Aorta (tissue), 5 donors: ENCODE measurements around the gene NFIA. TPM values are rescaled to one million over a fixed set of nuclear protein-coding genes. Genes with fewer than 3 reads are reported as not detected.
A peak's percentile ranks its signal among the peaks of the same experiment; 100 is the strongest.

Experiments used
- ATAC-seq: fragments of 200-7000 bp; cut with Tn5 transposase; one replicate; pipeline ENCODE4 v1.9.1; 2022; ENCODE audit warnings: moderate library complexity; ENCODE audit not compliant: low FRiP score
- DNase-seq, 2 donors: peaks; one replicate each; pipeline ENCODE4 v3.0.0-alpha.2; 2020
- H3K27ac ChIP-seq, 2 donors: one replicate each; pipeline ENCODE4 v1.5.1; 2013; ENCODE audit warnings: low read length in 2 of 2, mild to moderate bottlenecking in 2 of 2, moderate library complexity in 2 of 2, control low read depth in 1 of 2, inconsistent platforms in 1 of 2, low read depth in 1 of 2
- H3K27me3 ChIP-seq, 2 donors: one replicate each; pipeline ENCODE4 v1.6.1; 2013; ENCODE audit warnings: control low read depth in 1 of 2, low read length in 1 of 2, mild to moderate bottlenecking in 1 of 2, moderate library complexity in 1 of 2; ENCODE audit not compliant: insufficient read depth in 2 of 2, control insufficient read depth in 1 of 2
- H3K36me3 ChIP-seq, 2 donors: one replicate each; pipeline ENCODE4 v1.6.1; 2013; ENCODE audit warnings: control low read depth in 1 of 2, low read length in 1 of 2, mild to moderate bottlenecking in 1 of 2; ENCODE audit not compliant: insufficient read depth in 2 of 2, control insufficient read depth in 1 of 2
- H3K4me1 ChIP-seq, 2 donors: one replicate each; pipeline ENCODE4 v1.6.1; 2013; ENCODE audit warnings: low read length in 2 of 2, control low read depth in 1 of 2, mild to moderate bottlenecking in 1 of 2, moderate library complexity in 1 of 2; ENCODE audit not compliant: insufficient read depth in 2 of 2, control insufficient read depth in 1 of 2
- H3K4me3 ChIP-seq, 2 donors: one replicate each; pipeline ENCODE4 v1.5.1; 2013; ENCODE audit warnings: low read length in 2 of 2, control low read depth in 1 of 2, mild to moderate bottlenecking in 1 of 2
- H3K9me3 ChIP-seq: one replicate; pipeline ENCODE4 v1.6.1; 2013; ENCODE audit warnings: mild to moderate bottlenecking, low read length; ENCODE audit not compliant: control insufficient read depth
- WGBS, 2 donors: extraction: QIAGEN DNeasy Blood & Tissue Kit; methylation state at CpG; one replicate each; pipeline ENCODE4 v1.1.7; 2013; 5-methylcytosine and 5-hydroxymethylcytosine counted together
- intact Hi-C, 2 donors: fragments of 100-400 bp; cut with DNase I; formaldehyde crosslinking; loops; one replicate each; pipeline versions ENCODE4 v1.14.2 to v1.15.0; 2022
- polyA plus RNA-seq, 2 donors: library from polyadenylated mRNA; stranded (reverse); fragments of 200-250 nt; gene quantifications; one replicate each; pipeline ENCODE4 v1.2.3, GENCODE V29; 2013
- total RNA-seq, 2 donors: library from RNA; stranded (reverse); fragmentation: NEBNext Ultra II Directional; extraction: Animal tissue kit (Norgen Biotek cat#: 25700); gene quantifications; one replicate each; pipeline ENCODE4 v1.2.1, GENCODE V29; 2021
- donor health status: healthy with polysubstance abuse.
- donor health status: Bipolar disorder and iron deficiency.
- donor health status: DM: no; HTN: no; CAD: no.
- donor health status: DM: no; HTN: no; CAD: no.
- donor health status: DM: yes; HTN: yes; CAD: no.

The NFIA gene
- total and polyA plus RNA-seq, 4 donors, result 15.3 to 221 (median 82.4) TPM

- Histone ChIP-seq H3K9me3 (no peaks in the 10 kb centered on the region), H3K27me3 (no peaks in the 10 kb centered on the region), H3K36me3 (peaks cover 0 to 2% of the 10 kb centered on the region in 2 donors), H3K4me3 (peak overlapping the region in 1 of 2 donors; percentile 60), H3K27ac (peak overlapping the region in 1 of 2 donors; percentile 82), H3K4me1 (peaks cover 2 to 3% of the 10 kb centered on the region in 2 donors)
- ATAC-seq, result no peak
- WGBS, 2 donors, result 12 to 17% methylated on average over 3 of the region's 3 CpGs
- intact Hi-C loops, result loop anchor here in 1 of 2 donors (5.0 kb wide), 1 partner anchor 101 kb away; no protein-coding TSS in a partner anchor
- DNase-seq, result no peak
Measured at GRCh38 chr1:61091455-61091854, 9.1 kb downstream of the NFIA start.

GRCh38 chr1:61092642-61093041 is 10.3 kb downstream of the NFIA start:
- DNase-seq, result no peak
- no peaks in the 10 kb centered on the region for H3K27me3 ChIP-seq
- peak overlapping the region; percentile 30 to 63 for H3K27ac ChIP-seq
- H3K36me3 ChIP-seq, result peaks cover 0 to 2% of the 10 kb centered on the region in 2 donors
- H3K4me1 ChIP-seq, result peaks cover 2 to 3% of the 10 kb centered on the region in 2 donors
- no peaks in the 10 kb centered on the region for H3K9me3 ChIP-seq
- WGBS, 2 donors, result 11 to 18% methylated on average over 5 of the region's 5 CpGs
- intact Hi-C loops, result loop anchor here in 1 of 2 donors (5.0 kb wide), 1 partner anchor 100 kb away; no protein-coding TSS in a partner anchor
- peak overlapping the region; percentile 30 to 48 for H3K4me3 ChIP-seq
- ATAC-seq, result no peak

- H3K9me3 ChIP-seq, result no peaks in the 10 kb centered on the region
- no peak for DNase-seq
- peak overlapping the region in 1 of 2 donors; percentile 36 for H3K4me3 ChIP-seq
- no peaks in the 10 kb centered on the region for H3K27me3 ChIP-seq
- ATAC-seq, result no peak
- intact Hi-C loops, result loop anchor here in 1 of 2 donors (5.0 kb wide), 1 partner anchor 99 kb away; no protein-coding TSS in a partner anchor
- peaks cover 2 to 3% of the 10 kb centered on the region in 2 donors for H3K4me1 ChIP-seq
- H3K36me3 ChIP-seq, result no peaks in the 10 kb centered on the region
- WGBS, 2 donors, result 17 to 20% methylated on average over 2 of the region's 2 CpGs
- peak overlapping the region; percentile 68 to 76 for H3K27ac ChIP-seq
Measured at GRCh38 chr1:61093525-61094137, 11.3 kb downstream of the NFIA start.

GRCh38 chr1:61094677-61095469 is 12.5 kb downstream of the NFIA start:
- DNase-seq (no peak), ATAC-seq (no peak)
- 7 to 9% methylated on average over 4 of the region's 4 CpGs for WGBS, 2 donors
- Histone ChIP-seq H3K9me3 (no peaks in the 10 kb centered on the region), H3K4me1 (peaks cover 2 to 3% of the 10 kb centered on the region in 2 donors), H3K27me3 (no peaks in the 10 kb centered on the region), H3K36me3 (no peaks in the 10 kb centered on the region), H3K27ac (peak overlapping the region in 1 of 2 donors; percentile 67), H3K4me3 (peak overlapping the region; percentile 15 to 26)
- intact Hi-C loops, result loop anchor here (5.0 kb wide), 2 partner anchors 77 to 97 kb away; no protein-coding TSS in a partner anchor

- intact Hi-C loops, result loop anchor here in 1 of 2 donors (5.0 kb wide), 1 partner anchor 77 kb away; no protein-coding TSS in a partner anchor
- Histone ChIP-seq H3K4me3 (no peak overlapping the region), H3K27me3 (no peaks in the 10 kb centered on the region), H3K9me3 (no peaks in the 10 kb centered on the region), H3K4me1 (peaks cover 2 to 4% of the 10 kb centered on the region in 2 donors), H3K36me3 (no peaks in the 10 kb centered on the region), H3K27ac (peak overlapping the region in 1 of 2 donors; percentile 67)
- DNase-seq (no peak), ATAC-seq (no peak)
- 26 to 27% methylated on average over 2 of the region's 2 CpGs for WGBS, 2 donors
Measured at GRCh38 chr1:61095470-61095812, 13.1 kb downstream of the NFIA start.

GRCh38 chr1:61097317-61097716 is 15.0 kb downstream of the NFIA start:
- peak overlapping the region in 1 of 2 donors; percentile 16 for H3K27ac ChIP-seq
- intact Hi-C loops, result loop anchor here in 1 of 2 donors (5.0 kb wide), 1 partner anchor 75 kb away; no protein-coding TSS in a partner anchor
- DNase-seq (no peak), ATAC-seq (no peak)
- no peaks in the 10 kb centered on the region for H3K27me3 ChIP-seq
- no peak overlapping the region for H3K4me3 ChIP-seq
- H3K4me1 ChIP-seq, result peaks cover 0 to 4% of the 10 kb centered on the region in 2 donors
- no peaks in the 10 kb centered on the region for H3K36me3 ChIP-seq
- no peaks in the 10 kb centered on the region for H3K9me3 ChIP-seq
- 79 to 87% methylated on average over 1 of the region's 1 CpG for WGBS, 2 donors

- intact Hi-C loops, result loop anchor here in 1 of 2 donors (5.0 kb wide), 1 partner anchor 75 kb away; no protein-coding TSS in a partner anchor
- H3K36me3 ChIP-seq, result no peaks in the 10 kb centered on the region
- WGBS, 2 donors, result 15 to 43% methylated on average over 1 of the region's 1 CpG
- DNase-seq (no peak), ATAC-seq (no peak)
- no peaks in the 10 kb centered on the region for H3K27me3 ChIP-seq
- H3K4me1 ChIP-seq, result peaks cover 1 to 4% of the 10 kb centered on the region in 2 donors
- H3K27ac ChIP-seq, result peak overlapping the region in 1 of 2 donors; percentile 16
- H3K9me3 ChIP-seq, result no peaks in the 10 kb centered on the region
- H3K4me3 ChIP-seq, result no peak overlapping the region
Measured at GRCh38 chr1:61097722-61098121, 15.4 kb downstream of the NFIA start.

GRCh38 chr1:61098333-61098732 is 16.0 kb downstream of the NFIA start:
- 23 to 38% methylated on average over 3 of the region's 3 CpGs for whole genome bisulfite sequencing, 2 donors
- Histone ChIP-seq H3K27me3 (no peaks in the 10 kb centered on the region), H3K9me3 (no peaks in the 10 kb centered on the region), H3K4me3 (no peak overlapping the region), H3K36me3 (no peaks in the 10 kb centered on the region), H3K4me1 (peaks cover 3 to 4% of the 10 kb centered on the region in 2 donors), H3K27ac (no peak overlapping the region)
- no peak for ATAC-seq
- intact Hi-C loops, result loop anchor here in 1 of 2 donors (5.0 kb wide), 1 partner anchor 74 kb away; no protein-coding TSS in a partner anchor
- no peak for DNase-seq
